Measurements from ENCODE around the gene MPDU1.

Gene MPDU1

DNA sequence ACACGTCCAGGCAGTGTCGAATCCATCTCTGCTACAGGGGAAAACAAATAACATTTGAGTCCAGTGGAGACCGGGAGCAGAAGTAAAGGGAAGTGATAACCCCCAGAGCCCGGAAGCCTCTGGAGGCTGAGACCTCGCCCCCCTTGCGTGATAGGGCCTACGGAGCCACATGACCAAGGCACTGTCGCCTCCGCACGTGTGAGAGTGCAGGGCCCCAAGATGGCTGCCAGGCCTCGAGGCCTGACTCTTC, 11.4 kb upstream of the MPDU1 start:
- Histone ChIP-seq H3K36me3 (ENCODE audit: insufficient read depth, low read length) (peaks cover 82% of the 10 kb centered on the region), H3K4me1 (ENCODE audit: insufficient read depth, low read length) (peaks cover 60% of the 10 kb centered on the region), H3K27me3 (ENCODE audit: insufficient read depth, low read length, poor library complexity) (no peaks in the 10 kb centered on the region), H3K9ac (ENCODE audit: low read depth, low read length) (peak overlapping the region; percentile 64), H2AFZ (ENCODE audit: low read depth, low read length) (peak overlapping the region; percentile 64), H3K4me2 (ENCODE audit: insufficient read depth, low read length) (peak overlapping the region; percentile 78), H3K27ac (ENCODE audit: low read length) (peak overlapping the region; percentile 82), H4K20me1 (ENCODE audit: insufficient read depth, low read length) (peaks cover 43% of the 10 kb centered on the region), H3K9me3 (ENCODE audit: insufficient read depth, low read length, severe bottlenecking) (no peaks in the 10 kb centered on the region), H3K79me2 (ENCODE audit: insufficient read depth, low read length) (peaks cover 76% of the 10 kb centered on the region), H3K4me3 (ENCODE audit: low read depth in 1 of 2, low read length in 2 of 2) (peak overlapping the region; percentile 34 to 64; a peak in 3 of 4 replicates)
- DNase-seq (no peak), ATAC-seq (ENCODE audit: insufficient read depth, low read depth) (peak; percentile 88)
- TF ChIP-seq, protein P1, sequence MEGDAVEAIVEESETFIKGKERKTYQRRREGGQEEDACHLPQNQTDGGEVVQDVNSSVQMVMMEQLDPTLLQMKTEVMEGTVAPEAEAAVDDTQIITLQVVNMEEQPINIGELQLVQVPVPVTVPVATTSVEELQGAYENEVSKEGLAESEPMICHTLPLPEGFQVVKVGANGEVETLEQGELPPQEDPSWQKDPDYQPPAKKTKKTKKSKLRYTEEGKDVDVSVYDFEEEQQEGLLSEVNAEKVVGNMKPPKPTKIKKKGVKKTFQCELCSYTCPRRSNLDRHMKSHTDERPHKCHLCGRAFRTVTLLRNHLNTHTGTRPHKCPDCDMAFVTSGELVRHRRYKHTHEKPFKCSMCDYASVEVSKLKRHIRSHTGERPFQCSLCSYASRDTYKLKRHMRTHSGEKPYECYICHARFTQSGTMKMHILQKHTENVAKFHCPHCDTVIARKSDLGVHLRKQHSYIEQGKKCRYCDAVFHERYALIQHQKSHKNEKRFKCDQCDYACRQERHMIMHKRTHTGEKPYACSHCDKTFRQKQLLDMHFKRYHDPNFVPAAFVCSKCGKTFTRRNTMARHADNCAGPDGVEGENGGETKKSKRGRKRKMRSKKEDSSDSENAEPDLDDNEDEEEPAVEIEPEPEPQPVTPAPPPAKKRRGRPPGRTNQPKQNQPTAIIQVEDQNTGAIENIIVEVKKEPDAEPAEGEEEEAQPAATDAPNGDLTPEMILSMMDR (IDR thresholded peaks at IDR 0.05; ENCODE audit: borderline replicate concordance, extremely low read depth, low read length, poor library complexity, severe bottlenecking), result no peak
- TF ChIP-seq EZH2 (IDR thresholded peaks at IDR 0.05; ENCODE audit: borderline replicate concordance, low read depth, low read length, severe bottlenecking), result no peak

DNA sequence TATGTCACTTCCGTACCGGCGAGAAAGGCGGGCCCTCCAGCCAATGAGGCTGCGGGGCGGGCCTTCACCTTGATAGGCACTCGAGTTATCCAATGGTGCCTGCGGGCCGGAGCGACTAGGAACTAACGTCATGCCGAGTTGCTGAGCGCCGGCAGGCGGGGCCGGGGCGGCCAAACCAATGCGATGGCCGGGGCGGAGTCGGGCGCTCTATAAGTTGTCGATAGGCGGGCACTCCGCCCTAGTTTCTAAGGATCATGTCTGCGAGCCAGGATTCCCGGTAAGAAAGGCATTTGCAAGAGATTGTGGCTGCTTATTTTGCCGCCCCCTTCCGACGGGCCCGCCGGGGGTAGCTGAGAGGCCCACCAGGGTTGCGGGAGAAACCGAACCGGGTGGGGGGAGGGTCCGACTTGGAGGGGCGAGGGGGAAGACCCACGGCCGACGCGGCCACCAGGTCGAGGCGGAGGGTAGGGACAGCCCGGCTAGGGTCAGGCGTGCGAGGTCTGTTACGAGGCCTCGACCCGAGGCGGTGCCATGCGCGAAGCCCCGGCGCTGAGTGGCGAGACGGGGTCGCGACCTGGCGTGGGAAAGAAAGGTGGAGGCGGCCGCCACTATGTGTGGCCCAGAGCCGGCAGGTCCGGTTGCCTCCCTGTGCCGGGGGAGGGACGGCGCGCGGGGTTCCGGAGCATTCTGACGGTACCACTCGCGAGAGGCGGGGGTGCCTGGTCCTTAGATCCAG, 10.9 kb upstream of the MPDU1 start:
- Histone ChIP-seq H3K9me3 (ENCODE audit: insufficient read depth, low read length, severe bottlenecking) (no peaks in the 10 kb centered on the region), H3K27ac (ENCODE audit: low read length) (peak overlapping the region; percentile 97), H3K79me2 (ENCODE audit: insufficient read depth, low read length) (peaks cover 76% of the 10 kb centered on the region), H3K9ac (ENCODE audit: low read depth, low read length) (peak overlapping the region; percentile 99), H3K4me3 (ENCODE audit: low read depth in 1 of 2, low read length in 2 of 2) (peak overlapping the region; percentile 70), H3K4me2 (ENCODE audit: insufficient read depth, low read length) (peak overlapping the region; percentile 84), H3K36me3 (ENCODE audit: insufficient read depth, low read length) (peaks cover 82% of the 10 kb centered on the region), H3K4me1 (ENCODE audit: insufficient read depth, low read length) (peaks cover 63% of the 10 kb centered on the region), H3K27me3 (ENCODE audit: insufficient read depth, low read length, poor library complexity) (no peaks in the 10 kb centered on the region), H4K20me1 (ENCODE audit: insufficient read depth, low read length) (peaks cover 48% of the 10 kb centered on the region), H2AFZ (ENCODE audit: low read depth, low read length) (no peak overlapping the region)
- TF ChIP-seq, protein P1 (IDR thresholded peaks at IDR 0.05; ENCODE audit: borderline replicate concordance, extremely low read depth, low read length, poor library complexity, severe bottlenecking), result no peak
- TF ChIP-seq EZH2 (IDR thresholded peaks at IDR 0.05; ENCODE audit: borderline replicate concordance, low read depth, low read length, severe bottlenecking), result no peak
- ATAC-seq (ENCODE audit: insufficient read depth, low read depth) (no peak), DNase-seq (peak; percentile 100)

DNA sequence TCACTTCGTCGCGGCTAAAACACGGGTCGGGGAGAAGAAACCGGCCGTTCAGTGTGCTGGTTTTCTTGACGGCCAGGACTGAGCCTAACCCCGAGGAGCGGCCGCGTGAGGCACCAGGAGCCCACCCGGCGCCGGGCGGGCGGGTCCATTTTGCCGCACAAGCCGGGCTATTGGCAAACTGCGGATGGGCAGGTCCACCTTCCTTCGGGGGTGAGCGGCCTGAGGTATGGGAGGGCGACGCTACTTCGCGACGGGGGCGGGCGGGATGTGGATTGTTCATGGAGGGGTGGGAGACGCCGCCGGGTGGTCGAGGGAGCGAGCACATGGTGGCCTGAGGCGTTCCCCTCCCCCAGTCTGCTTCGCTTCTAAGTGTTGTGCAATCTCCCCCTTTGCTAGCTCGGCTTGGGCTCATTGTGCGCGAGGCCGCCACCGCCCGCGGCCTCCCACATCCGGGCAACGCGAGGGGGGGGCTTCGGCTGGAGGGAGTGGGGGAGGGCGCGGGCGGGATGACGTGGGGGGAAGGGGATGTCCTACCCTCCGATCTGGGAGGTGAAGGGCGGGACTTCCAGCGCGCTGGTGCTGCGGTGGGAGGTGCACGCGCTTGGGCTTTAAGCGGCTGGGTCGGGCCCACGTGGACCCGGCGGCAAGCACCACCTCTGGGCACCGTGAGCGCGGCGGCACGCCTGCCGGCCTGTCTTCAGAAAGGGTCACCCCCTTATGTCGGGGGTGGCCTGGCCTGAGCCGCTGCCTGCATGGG, 10.2 kb upstream of the MPDU1 start:
- Histone ChIP-seq H3K79me2 (ENCODE audit: insufficient read depth, low read length) (peaks cover 75% of the 10 kb centered on the region), H3K9ac (ENCODE audit: low read depth, low read length) (peak overlapping the region; percentile 99), H4K20me1 (ENCODE audit: insufficient read depth, low read length) (peaks cover 54% of the 10 kb centered on the region), H3K27ac (ENCODE audit: low read length) (peak overlapping the region; percentile 97), H3K9me3 (ENCODE audit: insufficient read depth, low read length, severe bottlenecking) (no peaks in the 10 kb centered on the region), H3K4me2 (ENCODE audit: insufficient read depth, low read length) (peak overlapping the region; percentile 84), H3K36me3 (ENCODE audit: insufficient read depth, low read length) (peaks cover 85% of the 10 kb centered on the region), H3K27me3 (ENCODE audit: insufficient read depth, low read length, poor library complexity) (no peaks in the 10 kb centered on the region), H3K4me3 (ENCODE audit: low read depth in 1 of 2, low read length in 2 of 2) (peak overlapping the region; percentile 70), H3K4me1 (ENCODE audit: insufficient read depth, low read length) (peaks cover 65% of the 10 kb centered on the region), H2AFZ (ENCODE audit: low read depth, low read length) (no peak overlapping the region)
- no peak for TF ChIP-seq EZH2 (IDR thresholded peaks at IDR 0.05; ENCODE audit: borderline replicate concordance, low read depth, low read length, severe bottlenecking)
- TF ChIP-seq, protein P1 (IDR thresholded peaks at IDR 0.05; ENCODE audit: borderline replicate concordance, extremely low read depth, low read length, poor library complexity, severe bottlenecking), result no peak
- DNase-seq (peak; percentile 92), ATAC-seq (ENCODE audit: insufficient read depth, low read depth) (peak; percentile 47)

All from DND-41 (cell line).